Fibroblast of gingiva (primary cell): ENCODE measurements around the gene TSPAN6.

ENCODE experiments used
- DNase-seq: peaks from one replicate; pipeline ENCODE4 v3.0.0-alpha.2; 2011; ENCODE audit warnings: low read depth

The TSPAN6 gene

DNA sequence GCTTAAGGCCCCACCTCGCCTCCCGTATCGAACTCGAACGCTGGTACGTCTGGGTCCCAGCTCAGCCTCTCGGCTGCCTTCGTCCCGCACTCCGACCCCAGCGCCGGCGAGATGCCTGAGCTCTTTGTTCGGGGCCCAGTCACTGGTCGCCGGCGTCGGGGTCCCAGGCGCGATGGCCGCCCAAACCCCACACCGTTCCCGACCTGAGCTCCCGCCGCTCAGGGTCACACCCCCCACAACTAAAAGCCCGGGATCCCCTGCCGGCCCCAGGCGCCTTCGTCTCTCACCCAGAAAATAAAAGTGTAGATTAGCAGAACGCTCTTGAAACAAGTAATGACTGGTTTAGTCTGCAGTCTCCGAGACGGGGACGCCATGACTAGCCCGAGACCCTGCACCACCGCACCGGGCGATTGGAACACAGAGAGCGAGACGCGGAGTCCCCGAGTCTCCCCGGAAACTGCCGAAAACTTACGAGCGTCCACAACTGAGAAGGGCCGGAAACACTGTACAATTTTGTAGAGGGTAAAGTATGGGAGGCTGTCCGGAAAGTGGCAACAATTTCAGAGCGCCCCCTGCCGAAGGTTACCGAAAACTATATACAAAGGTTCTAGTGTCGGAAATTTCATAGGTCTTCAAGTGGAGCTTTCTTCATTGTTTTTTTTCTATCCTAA, at the start of gene TSPAN6:
Gene TSPAN6, minus strand, starts transcription at position 486 of the 671 bp plus-strand sequence. Its CDS starts 112 bp downstream, at position 374.
- DNase-seq = peak; percentile 76

DNA sequence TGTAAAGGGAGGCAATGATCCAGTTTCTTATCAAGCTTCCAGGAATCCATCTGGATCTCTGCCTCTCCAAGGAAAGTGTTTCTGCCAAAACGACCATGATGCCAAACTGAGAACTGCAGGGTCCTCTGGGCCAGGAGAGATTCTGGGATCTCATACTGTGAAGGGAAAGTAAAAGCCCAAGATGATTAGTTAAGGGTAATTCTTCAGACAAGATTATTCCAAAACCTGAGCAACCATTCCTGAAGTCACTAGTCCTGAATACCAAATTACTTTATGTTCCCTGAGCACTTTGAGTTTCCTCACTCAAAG, 49.3 kb upstream of the TSPAN6 start:
- no peak for DNase-seq

GRCh38 chrX:100685284-100685996, 48.8 kb upstream of the TSPAN6 start:
- peak; percentile 58 for DNase-seq

- DNase-seq = no peak
Observed at GRCh38 chrX:100682939-100683338, 46.3 kb upstream of the TSPAN6 start.

DNA sequence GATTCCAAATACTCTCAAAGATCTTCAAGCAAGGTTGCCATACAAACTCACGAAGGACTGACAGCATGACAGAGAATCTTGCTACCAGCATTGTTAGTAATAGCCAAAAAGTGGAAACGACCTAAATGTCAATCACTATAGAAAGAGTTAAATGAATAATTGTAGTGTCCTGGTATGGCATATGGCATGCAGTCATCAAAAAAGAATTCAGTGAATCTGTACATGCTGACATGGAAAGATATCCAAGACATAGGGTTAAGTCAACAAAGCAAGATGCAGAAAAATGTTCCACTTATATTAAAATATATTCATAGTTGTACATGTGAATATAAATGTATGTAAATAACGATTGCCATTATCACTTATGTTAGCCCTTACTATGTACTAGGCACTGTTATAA, 45.0 kb upstream of the TSPAN6 start:
- DNase-seq = no peak

DNA sequence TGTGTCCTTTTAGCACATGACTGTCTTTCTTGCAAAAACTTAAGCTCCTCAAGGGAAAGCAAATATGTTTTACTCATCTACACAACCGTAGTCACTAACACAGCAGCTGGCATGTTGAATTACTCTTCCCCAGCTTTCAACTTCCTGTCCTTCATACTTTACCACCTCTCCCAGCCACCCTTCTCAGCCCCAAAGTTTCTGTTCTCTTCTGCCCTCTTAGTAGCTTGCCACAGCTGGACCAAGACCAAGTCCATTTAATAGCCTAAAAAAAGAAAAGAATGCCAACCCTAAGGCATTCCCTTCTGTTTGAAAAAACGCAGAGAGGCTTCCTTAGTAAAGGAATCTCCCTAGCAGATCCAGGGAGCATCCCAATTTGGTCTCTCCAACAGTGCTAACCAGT, 44.1 kb upstream of the TSPAN6 start:
- DNase-seq = peak; percentile 51

GRCh38 chrX:100677611-100678181, 41.1 kb upstream of the TSPAN6 start:
- DNase-seq = no peak

- DNase-seq = no peak
Observed at GRCh38 chrX:100674705-100675104, 38.1 kb upstream of the TSPAN6 start.

GRCh38 chrX:100673397-100673953, 36.9 kb upstream of the TSPAN6 start:
- peak; percentile 80 for DNase-seq

- no peak for DNase-seq
Observed at GRCh38 chrX:100672966-100673365, 36.4 kb upstream of the TSPAN6 start.

DNA sequence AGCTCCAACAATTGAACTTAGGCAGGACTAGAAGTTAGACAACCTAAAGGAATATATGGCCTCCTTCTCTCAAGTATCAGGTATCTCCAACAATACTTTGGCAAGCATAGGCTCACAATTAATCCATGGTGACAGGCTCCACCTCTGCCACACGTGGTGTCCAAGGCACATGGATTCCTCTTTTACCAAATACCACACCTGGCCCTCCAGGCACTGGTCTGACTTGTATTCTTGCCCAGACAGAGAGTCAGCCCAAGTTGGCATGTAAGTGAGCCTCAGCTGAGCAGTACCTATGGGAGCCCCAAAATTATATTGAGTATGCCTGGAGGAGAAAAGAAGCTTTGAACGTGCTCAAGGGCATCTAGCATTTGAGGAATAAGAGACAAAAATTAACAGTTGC, 27.0 kb upstream of the TSPAN6 start:
- DNase-seq = no peak

DNA sequence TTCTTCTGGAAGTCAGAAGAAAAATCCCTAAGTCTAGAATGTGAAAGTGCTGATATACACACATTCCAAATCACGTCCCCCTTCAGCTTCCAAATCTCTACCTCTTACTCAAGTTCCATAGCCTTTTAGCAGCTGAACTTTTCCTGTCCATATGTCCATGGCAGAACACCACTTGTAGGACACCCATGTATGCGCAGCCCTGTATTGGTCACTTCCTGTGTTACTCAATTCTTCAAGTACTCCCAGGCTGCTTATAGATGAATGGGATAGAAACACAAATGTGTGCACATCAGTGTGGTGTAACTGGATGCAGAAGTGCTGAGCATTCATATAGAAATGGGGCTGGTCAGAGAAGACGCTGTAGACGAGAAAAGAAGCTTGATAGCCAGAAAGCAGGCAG, 26.2 kb upstream of the TSPAN6 start:
- no peak for DNase-seq

DNA sequence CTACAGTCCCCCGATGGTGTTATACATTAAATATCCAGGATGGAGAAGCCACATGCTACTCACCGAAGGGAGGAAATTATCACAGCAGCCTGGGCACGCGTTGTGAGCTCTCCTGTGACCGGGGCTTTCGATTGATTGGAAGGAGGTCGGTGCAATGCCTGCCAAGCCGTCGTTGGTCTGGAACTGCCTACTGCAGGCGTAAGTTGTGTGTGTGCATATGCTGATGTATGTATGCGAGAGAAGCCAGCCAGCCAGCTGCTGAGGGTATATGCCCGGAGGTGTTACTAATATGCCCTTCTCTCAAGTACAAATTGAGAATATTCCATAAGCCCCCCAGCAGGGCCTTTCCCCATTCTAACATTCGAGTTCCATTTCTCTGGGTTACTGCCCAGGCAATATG, 25.6 kb upstream of the TSPAN6 start:
- DNase-seq = no peak

DNA sequence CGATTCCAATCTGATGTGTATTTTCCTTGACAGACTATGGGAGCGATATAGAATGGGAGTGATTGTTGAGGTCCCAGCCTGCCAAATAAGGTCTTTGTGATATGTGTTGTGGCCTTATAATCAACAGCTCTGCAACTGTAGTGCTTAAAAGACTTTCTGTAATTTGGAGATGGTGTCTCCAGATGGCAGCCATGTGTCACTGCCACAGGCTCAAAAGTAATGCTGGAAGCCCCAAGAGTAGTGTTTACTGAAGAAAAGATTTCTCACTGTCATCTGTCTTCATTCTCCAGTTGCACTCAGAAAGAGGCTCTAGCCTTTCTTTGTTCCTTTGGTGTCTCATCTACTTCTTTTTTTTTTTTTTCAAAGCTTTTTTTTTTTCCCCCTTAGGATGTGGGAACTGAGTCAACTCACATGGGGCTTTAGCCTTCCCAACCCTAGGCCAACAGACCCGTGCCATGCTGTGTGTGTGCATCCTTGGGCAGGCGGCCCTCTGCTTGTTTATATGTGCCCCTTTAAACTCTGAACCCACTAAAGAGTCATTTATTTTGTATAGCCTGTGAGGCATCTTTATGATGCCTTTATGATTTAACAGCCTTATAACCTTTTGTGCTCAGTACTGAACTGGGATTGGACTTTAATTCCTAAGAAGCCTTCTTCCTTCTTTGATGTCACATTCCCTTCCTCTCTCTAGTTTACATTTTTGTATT, 23.0 kb upstream of the TSPAN6 start:
- peak; percentile 21 for DNase-seq

- no peak for DNase-seq
Observed at GRCh38 chrX:100658941-100659381, 22.4 kb upstream of the TSPAN6 start.

GRCh38 chrX:100654261-100654660, 17.7 kb upstream of the TSPAN6 start:
- DNase-seq = peak; percentile 31

DNA sequence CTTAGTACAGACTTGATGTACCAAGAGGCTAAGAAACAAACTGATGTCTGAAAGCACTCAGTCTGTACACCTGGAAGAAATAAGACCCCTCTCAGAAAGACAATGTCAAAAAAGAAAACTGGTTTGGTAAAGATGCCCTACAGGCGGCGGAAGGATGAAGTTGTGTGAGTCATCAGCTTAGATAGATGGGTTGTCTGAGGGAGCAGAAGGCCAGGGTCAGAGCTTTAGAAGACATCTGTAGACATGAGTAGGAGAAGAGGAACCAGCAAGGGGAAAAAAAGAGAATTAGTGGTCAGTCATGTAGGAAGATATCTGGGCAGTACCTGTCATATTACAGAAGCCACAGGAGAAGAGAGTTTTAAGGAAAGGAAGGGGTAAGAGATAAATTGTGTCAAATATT, 15.7 kb upstream of the TSPAN6 start:
- no peak for DNase-seq

- no peak for DNase-seq
Observed at GRCh38 chrX:100650841-100651240, 14.2 kb upstream of the TSPAN6 start.

DNA sequence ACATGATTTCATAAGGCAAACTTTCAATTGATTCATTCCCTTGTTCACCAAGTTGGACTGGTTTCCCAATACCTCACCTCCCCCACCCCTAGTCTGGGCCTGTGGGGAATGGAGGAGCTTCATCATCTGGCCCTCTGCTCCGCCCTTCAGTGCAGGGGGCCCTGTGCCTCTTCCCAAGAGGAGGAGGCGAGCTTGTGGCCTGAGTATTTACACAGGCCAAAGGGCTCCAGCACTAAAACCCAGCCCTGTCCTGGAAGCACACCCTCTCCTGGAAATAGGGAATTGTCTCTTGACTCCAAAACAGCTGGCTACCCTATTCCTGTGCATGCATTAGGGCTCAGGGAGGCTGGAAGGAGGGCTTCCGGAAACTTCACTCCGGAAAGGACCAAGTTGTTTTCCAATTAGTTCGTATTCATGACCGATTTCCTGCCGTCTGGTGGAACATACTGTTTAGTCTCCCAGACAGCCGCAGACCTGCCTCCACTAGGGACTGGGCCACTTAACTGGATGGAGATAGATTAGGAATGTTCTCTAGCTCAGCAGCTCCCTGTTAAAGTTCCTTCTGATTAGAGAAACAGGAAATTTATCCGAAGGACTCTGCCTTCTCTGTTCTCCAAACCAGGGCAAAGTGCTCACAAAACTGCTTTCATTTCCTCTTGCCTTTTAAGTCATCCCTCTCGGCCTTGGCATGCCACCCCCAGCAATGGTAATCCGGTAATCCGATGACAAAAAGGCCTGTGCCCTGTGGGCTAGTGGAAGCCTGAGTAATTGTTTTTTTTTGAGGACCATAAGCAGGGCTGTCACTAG, 13.1 kb upstream of the TSPAN6 start:
- peak; percentile 96 for DNase-seq

DNA sequence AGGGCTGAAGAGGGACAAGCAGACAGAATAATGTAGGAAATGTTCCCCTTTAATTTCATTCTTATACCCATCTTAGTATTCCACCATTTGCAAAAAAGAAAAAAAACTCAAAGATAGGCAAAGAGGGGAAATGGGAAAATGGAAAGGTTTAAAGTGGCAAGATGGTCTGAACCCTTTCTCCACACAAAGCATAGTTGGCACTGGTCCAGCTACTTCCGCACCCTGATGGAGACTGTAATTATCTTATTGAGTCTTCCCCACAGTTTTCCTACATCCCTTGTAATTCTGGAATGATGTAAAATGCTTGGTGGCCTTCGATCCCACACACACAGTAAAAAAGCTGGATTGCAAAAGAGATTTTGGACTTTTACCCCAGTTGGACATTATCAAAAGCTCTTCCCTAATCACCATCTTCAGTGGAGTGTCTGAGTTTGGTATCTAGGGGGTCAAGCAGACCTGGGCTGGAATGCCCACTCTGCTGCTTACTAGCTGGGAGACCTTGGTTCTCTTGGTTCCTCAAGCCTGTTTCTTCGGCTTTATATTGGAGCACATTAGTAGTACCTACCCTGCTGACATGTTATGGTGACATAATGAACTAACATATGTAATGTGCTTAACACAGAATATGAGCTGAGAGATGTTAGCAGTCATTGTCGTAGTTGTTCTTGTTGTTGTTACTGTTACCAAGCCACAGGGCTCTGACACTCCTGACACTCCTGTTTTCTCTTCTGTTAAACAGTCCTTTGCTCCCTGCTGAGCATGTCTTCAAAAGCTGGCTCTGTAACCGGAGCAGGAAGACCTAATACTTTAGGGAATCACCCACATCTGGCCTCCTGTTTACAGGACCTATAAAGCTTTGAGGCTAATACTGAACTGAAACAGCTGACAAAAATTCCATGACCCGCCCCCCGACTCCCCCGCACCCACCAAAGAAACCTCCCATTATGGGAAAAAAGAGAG, 12.1 kb upstream of the TSPAN6 start:
- DNase-seq = peak; percentile 90

DNA sequence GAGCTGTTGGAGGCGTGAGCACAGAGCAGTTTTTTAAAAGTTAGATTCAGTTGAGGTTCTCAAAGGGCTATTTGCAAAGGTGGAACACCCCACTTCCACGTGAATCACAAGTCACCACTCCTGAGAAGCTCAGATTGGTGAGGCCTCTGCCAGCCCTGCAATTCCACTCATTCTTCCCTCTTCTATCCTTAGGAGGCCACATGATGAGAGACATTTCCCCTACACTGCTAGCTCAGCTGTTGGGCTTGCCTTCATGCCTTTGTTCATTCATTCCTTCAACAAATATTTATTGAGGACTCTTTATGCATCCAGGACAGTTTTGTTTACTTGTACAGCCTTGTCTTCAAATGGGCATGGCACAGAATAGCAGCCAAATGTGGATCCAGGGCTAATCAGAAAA, 11.1 kb upstream of the TSPAN6 start:
- DNase-seq = no peak
